Esophagus (tissue), 2 donors: Measurements from ENCODE around the gene SLC33A1. TPM values are rescaled to one million over a fixed set of nuclear protein-coding genes. Genes with fewer than 3 reads are reported as not detected.

ENCODE experiments used
- H3K27ac ChIP-seq, 2 donors: one replicate each; pipeline ENCODE4 v1.5.1; 2013; ENCODE audit warnings: low read depth in 2 of 2, mild to moderate bottlenecking in 2 of 2, inconsistent platforms in 1 of 2, low read length in 1 of 2, moderate library complexity in 1 of 2
- H3K27me3 ChIP-seq, 2 donors: one replicate each; pipeline ENCODE4 v1.6.1; 2013; ENCODE audit warnings: low read length in 2 of 2, control low read depth in 1 of 2, mild to moderate bottlenecking in 1 of 2; ENCODE audit not compliant: insufficient read depth in 2 of 2, control insufficient read depth in 1 of 2
- H3K36me3 ChIP-seq, 2 donors: one replicate each; pipeline ENCODE4 v1.6.1; 2013; ENCODE audit warnings: low read length in 1 of 2; ENCODE audit not compliant: control insufficient read depth in 2 of 2, insufficient read depth in 2 of 2
- H3K4me1 ChIP-seq, 2 donors: one replicate each; pipeline ENCODE4 v1.6.1; 2013; ENCODE audit warnings: low read length in 1 of 2; ENCODE audit not compliant: control insufficient read depth in 2 of 2, insufficient read depth in 2 of 2
- H3K4me3 ChIP-seq, 2 donors: one replicate each; pipeline ENCODE4 v1.5.1; 2013; ENCODE audit warnings: low read length in 2 of 2, mild to moderate bottlenecking in 2 of 2, low read depth in 1 of 2, moderate library complexity in 1 of 2
- H3K9me3 ChIP-seq, 2 donors: one replicate each; pipeline ENCODE4 v1.6.1; 2013; ENCODE audit warnings: mild to moderate bottlenecking in 2 of 2, low read depth in 1 of 2, low read length in 1 of 2, moderate library complexity in 1 of 2; ENCODE audit not compliant: control insufficient read depth in 2 of 2, insufficient read depth in 1 of 2
- WGBS, 2 donors: extraction: QIAGEN DNeasy Blood & Tissue Kit; methylation state at CpG; one replicate each; pipeline ENCODE4 v1.1.7; 2013; 5-methylcytosine and 5-hydroxymethylcytosine counted together
- polyA plus RNA-seq, 2 donors: library from polyadenylated mRNA; stranded (reverse); fragments of 200-250 nt; gene quantifications; one replicate each; pipeline ENCODE4 v1.2.3, GENCODE V29; 2013
- donor health status: healthy with polysubstance abuse.
- donor health status: Bipolar disorder and iron deficiency.

Gene SLC33A1
- polyA plus RNA-seq, 2 donors = 4.1 to 7.1 TPM

DNA sequence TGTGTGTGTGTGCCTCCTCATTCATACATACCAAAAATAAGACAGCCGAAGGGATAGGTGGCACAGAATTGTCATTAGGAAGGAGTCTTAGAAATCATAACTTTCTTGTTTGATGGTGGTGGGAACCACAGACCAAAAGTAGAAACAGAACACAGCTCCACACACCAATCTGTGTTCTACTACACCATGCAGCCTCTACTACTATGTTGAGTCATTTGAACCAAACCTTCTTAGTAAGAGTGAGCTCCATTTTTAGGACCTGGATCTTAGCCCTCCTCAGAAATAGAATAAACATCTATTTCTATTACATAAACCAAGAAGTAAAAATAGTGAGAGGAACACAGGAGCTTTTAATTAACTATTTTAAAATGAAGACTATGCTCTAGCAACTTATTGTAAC, 81.4 kb downstream of the SLC33A1 start:
- peaks cover 0 to 3% of the 10 kb centered on the region in 2 donors for H3K36me3 ChIP-seq
- no peaks in the 10 kb centered on the region for H3K27me3 ChIP-seq
- H3K4me1 ChIP-seq = no peaks in the 10 kb centered on the region
- WGBS, 2 donors = 84 to 91% methylated on average over 1 of the region's 1 CpG
- H3K27ac ChIP-seq = no peak overlapping the region
- H3K9me3 ChIP-seq = peaks cover 0 to 7% of the 10 kb centered on the region in 2 donors
- no peak overlapping the region for H3K4me3 ChIP-seq

DNA sequence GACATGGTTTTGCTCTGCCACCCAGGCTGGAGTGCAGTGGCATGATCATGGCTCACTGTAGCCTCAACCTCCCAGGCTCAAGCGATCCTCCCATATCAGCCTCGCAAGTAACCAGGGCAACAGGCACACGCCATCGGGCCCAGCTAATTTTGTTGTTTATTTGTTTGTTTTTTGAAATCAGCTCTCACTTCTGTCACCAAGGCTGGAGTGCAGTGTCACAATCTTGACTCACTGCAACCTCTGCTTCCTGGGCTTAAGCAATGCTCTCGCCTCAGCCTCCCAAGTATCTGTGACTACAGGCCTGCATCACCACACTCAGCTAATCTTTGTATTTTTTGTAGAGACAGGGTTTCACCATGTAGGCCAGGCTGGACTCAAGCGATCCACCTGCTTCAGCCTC, 83.1 kb downstream of the SLC33A1 start:
- Histone ChIP-seq H3K9me3 (peaks cover 0 to 7% of the 10 kb centered on the region in 2 donors), H3K36me3 (peaks cover 0 to 3% of the 10 kb centered on the region in 2 donors), H3K4me1 (no peaks in the 10 kb centered on the region), H3K27ac (no peak overlapping the region), H3K27me3 (no peaks in the 10 kb centered on the region), H3K4me3 (no peak overlapping the region)
- WGBS, 2 donors = 97% methylated on average over 6 of the region's 6 CpGs

Other genes with a start within 250 kb of the SLC33A1 start
- gene PLCH1, start 109.4 kb downstream of the SLC33A1 start, polyA plus RNA-seq = under 1 TPM; 0.07 to 0.10 TPM
- under 1 TPM; 0.57 to 0.98 TPM for gene C3orf33, start 48.1 kb downstream of the SLC33A1 start, polyA plus RNA-seq
- gene GMPS, start 16.2 kb upstream of the SLC33A1 start, polyA plus RNA-seq = 10 to 100 TPM; 12.0 to 26.7 TPM